Progenitor cell of endocrine pancreas (in vitro differentiated cells): ENCODE results near the gene FAM83F. TPM values are rescaled to one million over a fixed set of nuclear protein-coding genes. Genes with fewer than 3 reads are reported as not detected.

Experiments used
- DNase-seq: peaks from one replicate; pipeline ENCODE4 v3.0.0; 2021; ENCODE audit warnings: low spot score; ENCODE audit not compliant: unreplicated experiment
- H3K27ac Mint-ChIP-seq: 2 replicates; pipeline ENCODE4 v1.8.0; 2021; ENCODE audit warnings: mild to moderate bottlenecking, moderate library complexity, mixed read lengths
- H3K27me3 Mint-ChIP-seq: 2 replicates; pipeline ENCODE4 v1.8.0; 2021; ENCODE audit warnings: mixed read lengths
- H3K36me3 Mint-ChIP-seq: 2 replicates; pipeline ENCODE4 v1.8.0; 2022; ENCODE audit warnings: mixed read lengths; ENCODE audit not compliant: insufficient read depth
- H3K4me1 Mint-ChIP-seq: 2 replicates; pipeline ENCODE4 v1.8.0; 2021; ENCODE audit warnings: low read depth, mixed read lengths
- H3K4me3 Mint-ChIP-seq: 2 replicates; pipeline ENCODE4 v1.8.0; 2021; ENCODE audit warnings: low read depth, mild to moderate bottlenecking, moderate library complexity, mixed read lengths
- H3K9me3 Mint-ChIP-seq: 2 replicates; pipeline ENCODE4 v1.8.0; 2021; ENCODE audit warnings: low read depth, mixed read lengths
- total RNA-seq: library from RNA; stranded (reverse); gene quantifications from 2 replicates; pipeline ENCODE4 v1.2.1, GENCODE V29; 2021
- TF ChIP-seq, protein P1 (sequence below): fragments of 200-600 bp; sonication (generic); IDR thresholded peaks from one replicate; pipeline ENCODE4 v1.5.0; 2021; ENCODE audit warnings: antibody characterized with exemption, mild to moderate bottlenecking; ENCODE audit not compliant: unreplicated experiment

Gene FAM83F
- total RNA-seq, 1 donor from 2014 or later = 19.8 TPM

- H3K4me1 Mint-ChIP-seq = peaks cover 24% of the 10 kb centered on the region
- no peaks in the 10 kb centered on the region for H3K36me3 Mint-ChIP-seq
- H3K9me3 Mint-ChIP-seq = no peaks in the 10 kb centered on the region
- TF ChIP-seq, protein P1, sequence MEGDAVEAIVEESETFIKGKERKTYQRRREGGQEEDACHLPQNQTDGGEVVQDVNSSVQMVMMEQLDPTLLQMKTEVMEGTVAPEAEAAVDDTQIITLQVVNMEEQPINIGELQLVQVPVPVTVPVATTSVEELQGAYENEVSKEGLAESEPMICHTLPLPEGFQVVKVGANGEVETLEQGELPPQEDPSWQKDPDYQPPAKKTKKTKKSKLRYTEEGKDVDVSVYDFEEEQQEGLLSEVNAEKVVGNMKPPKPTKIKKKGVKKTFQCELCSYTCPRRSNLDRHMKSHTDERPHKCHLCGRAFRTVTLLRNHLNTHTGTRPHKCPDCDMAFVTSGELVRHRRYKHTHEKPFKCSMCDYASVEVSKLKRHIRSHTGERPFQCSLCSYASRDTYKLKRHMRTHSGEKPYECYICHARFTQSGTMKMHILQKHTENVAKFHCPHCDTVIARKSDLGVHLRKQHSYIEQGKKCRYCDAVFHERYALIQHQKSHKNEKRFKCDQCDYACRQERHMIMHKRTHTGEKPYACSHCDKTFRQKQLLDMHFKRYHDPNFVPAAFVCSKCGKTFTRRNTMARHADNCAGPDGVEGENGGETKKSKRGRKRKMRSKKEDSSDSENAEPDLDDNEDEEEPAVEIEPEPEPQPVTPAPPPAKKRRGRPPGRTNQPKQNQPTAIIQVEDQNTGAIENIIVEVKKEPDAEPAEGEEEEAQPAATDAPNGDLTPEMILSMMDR = no peak
- no peaks in the 10 kb centered on the region for H3K27me3 Mint-ChIP-seq
- no peak overlapping the region for H3K4me3 Mint-ChIP-seq
- DNase-seq = no peak
- H3K27ac Mint-ChIP-seq = no peak overlapping the region
These were observed 59.7 kb downstream of the FAM83F start for GRCh38 chr22:40054486-40054885.

DNA sequence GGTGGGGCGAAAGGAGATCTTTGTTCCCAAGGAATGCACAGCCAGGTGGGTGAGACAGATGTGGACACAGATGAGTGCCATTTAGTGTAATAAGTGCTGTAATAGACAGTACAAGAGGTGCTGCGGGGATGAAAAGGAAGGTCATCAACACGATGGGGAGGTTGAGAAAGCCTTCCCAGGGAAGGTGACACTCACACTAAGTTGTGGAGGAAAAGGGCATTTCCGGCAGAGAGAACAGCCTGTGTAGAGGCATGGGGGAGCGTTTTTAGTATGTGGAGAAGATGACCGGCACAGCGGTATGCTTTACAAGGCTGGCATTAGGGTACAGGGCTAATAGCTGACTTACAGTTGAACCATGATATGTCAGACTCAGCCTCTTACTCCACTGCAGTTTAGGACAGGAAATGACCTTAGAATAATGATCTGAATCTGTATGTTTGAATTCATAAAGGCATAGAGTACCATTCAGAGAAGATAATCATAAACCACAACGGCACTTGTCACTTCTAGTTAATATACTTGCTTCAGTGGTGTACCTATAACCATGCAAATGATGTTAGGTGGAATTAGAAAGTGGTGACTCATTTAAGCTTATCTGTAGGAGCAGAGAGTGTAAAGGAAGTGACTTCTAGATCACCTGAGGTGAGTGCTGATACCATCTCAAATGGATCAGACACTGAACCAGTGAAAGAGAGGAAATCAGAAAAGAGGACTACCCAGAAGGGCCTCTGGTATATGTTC lies 60.6 kb downstream of the FAM83F start:
- no peak for DNase-seq
- Mint-ChIP-seq H3K9me3 (no peaks in the 10 kb centered on the region), H3K4me1 (peaks cover 24% of the 10 kb centered on the region), H3K27me3 (no peaks in the 10 kb centered on the region), H3K36me3 (no peaks in the 10 kb centered on the region), H3K4me3 (no peak overlapping the region), H3K27ac (no peak overlapping the region)
- TF ChIP-seq, protein P1 = no peak

- no peaks in the 10 kb centered on the region for H3K27me3 Mint-ChIP-seq
- no peak overlapping the region for H3K27ac Mint-ChIP-seq
- H3K4me1 Mint-ChIP-seq = peaks cover 23% of the 10 kb centered on the region
- H3K9me3 Mint-ChIP-seq = no peaks in the 10 kb centered on the region
- TF ChIP-seq, protein P1 = no peak
- no peaks in the 10 kb centered on the region for H3K36me3 Mint-ChIP-seq
- DNase-seq = no peak
- no peak overlapping the region for H3K4me3 Mint-ChIP-seq
These were observed 61.4 kb downstream of the FAM83F start for GRCh38 chr22:40056154-40056553.

DNA sequence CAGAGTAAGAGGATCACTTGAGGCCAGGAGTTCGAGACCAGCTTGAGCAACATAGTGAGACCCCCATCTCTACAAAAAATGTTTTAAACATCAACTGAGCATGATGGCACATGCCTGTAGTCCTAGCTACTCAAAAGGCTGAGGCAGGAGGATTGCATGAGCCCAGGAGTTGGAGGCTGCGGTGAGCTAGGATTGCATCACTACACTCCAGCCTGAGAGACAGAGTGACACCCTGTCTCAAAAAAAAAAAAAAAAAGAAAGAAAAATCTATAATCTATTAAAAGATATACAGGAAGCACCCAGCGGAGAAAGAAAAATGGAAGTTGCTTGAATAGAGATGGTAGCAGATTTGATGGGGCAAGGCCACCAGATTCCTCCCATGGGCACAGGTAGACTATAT lies 61.8 kb downstream of the FAM83F start:
- DNase-seq = no peak
- H3K4me3 Mint-ChIP-seq = no peak overlapping the region
- H3K9me3 Mint-ChIP-seq = no peaks in the 10 kb centered on the region
- no peaks in the 10 kb centered on the region for H3K36me3 Mint-ChIP-seq
- H3K27ac Mint-ChIP-seq = no peak overlapping the region
- no peaks in the 10 kb centered on the region for H3K27me3 Mint-ChIP-seq
- TF ChIP-seq, protein P1 = no peak
- peaks cover 19% of the 10 kb centered on the region for H3K4me1 Mint-ChIP-seq

DNA sequence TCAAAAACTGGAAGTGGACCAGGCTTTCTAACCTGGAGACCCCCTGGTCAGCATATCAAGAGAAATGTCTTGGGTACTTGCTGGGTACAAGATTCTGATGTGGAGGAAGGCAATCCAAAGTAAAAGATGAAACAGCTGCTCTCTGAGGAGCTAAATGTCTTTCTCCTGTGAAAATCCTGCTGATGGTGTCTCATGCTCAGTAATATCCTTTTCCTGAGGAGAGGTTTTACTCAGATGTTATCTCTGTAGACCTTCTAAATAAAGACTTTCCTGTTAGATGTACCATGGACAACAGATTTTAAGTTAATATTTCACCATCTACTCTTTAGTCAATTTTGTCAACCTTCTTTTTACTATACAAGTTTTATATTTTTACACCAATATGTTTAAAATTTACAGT lies 62.9 kb downstream of the FAM83F start:
- DNase-seq = no peak
- peak overlapping the region; percentile 6 for H3K27ac Mint-ChIP-seq

More for the DNA sequence above, 62.9 kb downstream of the FAM83F start:
- H3K4me3 Mint-ChIP-seq = no peak overlapping the region
- H3K4me1 Mint-ChIP-seq = peaks cover 19% of the 10 kb centered on the region
- H3K36me3 Mint-ChIP-seq = no peaks in the 10 kb centered on the region
- TF ChIP-seq, protein P1 = no peak
- H3K27me3 Mint-ChIP-seq = no peaks in the 10 kb centered on the region
- H3K9me3 Mint-ChIP-seq = no peaks in the 10 kb centered on the region
